ENCODE measurements around the gene FAM156B.
A peak's percentile ranks its signal among the peaks of the same experiment; 100 is the strongest.
"Not testable (repeated sequence)": the region's sequence is repeated elsewhere in the genome, so short reads cannot be mapped to it uniquely, and the experiment has no call there.

FAM156B gene

DNA sequence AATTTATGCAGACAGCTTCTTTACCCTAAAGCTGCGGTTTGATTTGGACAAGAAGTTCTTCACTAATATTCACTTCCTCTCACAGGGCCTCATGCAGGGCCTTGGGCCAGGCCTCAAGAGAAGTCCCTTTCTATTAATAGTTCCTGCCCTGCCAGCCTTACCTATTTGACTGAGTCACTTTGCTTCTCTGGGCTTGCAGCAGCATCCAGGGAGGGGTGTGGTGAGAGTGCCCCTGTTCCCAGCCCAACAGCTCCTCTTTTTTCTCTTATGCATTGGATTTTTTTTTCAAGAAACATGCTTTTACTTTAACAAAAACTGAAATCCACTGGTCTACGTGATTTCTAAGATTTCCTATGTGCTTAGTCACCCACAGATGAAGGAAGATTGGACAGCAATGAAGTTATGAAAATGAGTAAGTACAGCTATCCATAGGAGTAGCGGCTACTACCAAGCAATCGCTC lies 26.7 kb downstream of the FAM156B start:
- no CpG with 5 or more reads among the region's 4 CpGs for WGBS (ENCODE audit: extremely low coverage, insufficient coverage, insufficient read length)
- H3K4me1 ChIP-seq (ENCODE audit: control insufficient read depth in 1 of 2, insufficient read depth in 2 of 2, low read length in 2 of 2), result peaks cover 3 to 5% of the 10 kb centered on the region in 2 experiments
- no peak overlapping the region for H3K14ac ChIP-seq (ENCODE audit: low read length)
- H3K18ac ChIP-seq (ENCODE audit: low read length), result no peak overlapping the region
- no peak overlapping the region for H4K12ac ChIP-seq (ENCODE audit: low read depth, low read length)
- H2BK12ac ChIP-seq (ENCODE audit: low read length), result no peak overlapping the region
- no peaks in the 10 kb centered on the region for H3K36me3 ChIP-seq (ENCODE audit: control insufficient read depth in 1 of 2, insufficient read depth in 2 of 2, low read length in 2 of 2)
- H4K8ac ChIP-seq (ENCODE audit: low read depth, low read length), result no peak overlapping the region
- DNase-seq, result peak; percentile 4 to 52
- H3K4ac ChIP-seq (ENCODE audit: low read depth, low read length), result no peak overlapping the region
- no peaks in the 10 kb centered on the region for H3K9me3 ChIP-seq (ENCODE audit: insufficient read depth, low read depth, low read length)
- no peak overlapping the region for H3K4me3 ChIP-seq (ENCODE audit: low read depth, low read length)
- H4K91ac ChIP-seq (ENCODE audit: low read depth, low read length), result no peak overlapping the region
- peaks cover 2% of the 10 kb centered on the region for H3K79me2 ChIP-seq (ENCODE audit: control insufficient read depth, insufficient read depth, low read length, poor library complexity)
- no peak overlapping the region for H3K9ac ChIP-seq (ENCODE audit: low read length)
- H3K4me2 ChIP-seq (ENCODE audit: low read length), result no peak overlapping the region
- H2AFZ ChIP-seq (ENCODE audit: insufficient read depth, low read length, poor library complexity), result no peak overlapping the region
- no peak overlapping the region for H2BK120ac ChIP-seq (ENCODE audit: insufficient read depth, low read length, poor library complexity)
- no peak overlapping the region for H3K27ac ChIP-seq (ENCODE audit: low read depth, low read length)
- H3K23ac ChIP-seq (ENCODE audit: low read length), result no peak overlapping the region
- H2AK5ac ChIP-seq (ENCODE audit: low read length), result no peak overlapping the region
- peaks cover 5% of the 10 kb centered on the region for H3K79me1 ChIP-seq (ENCODE audit: low read length)
- H3K27me3 ChIP-seq (ENCODE audit: insufficient read depth, low read length), result no peaks in the 10 kb centered on the region
- H2BK5ac ChIP-seq (ENCODE audit: low read depth, low read length, poor library complexity), result no peak overlapping the region

GRCh38 chrX:52930214-52930613 lies 33.1 kb downstream of the FAM156B start:
- not testable (repeated sequence) for H3K36me3 ChIP-seq (ENCODE audit: control insufficient read depth in 1 of 2, insufficient read depth in 2 of 2, low read length in 2 of 2); H3K23ac ChIP-seq (ENCODE audit: low read length); H3K18ac ChIP-seq (ENCODE audit: low read length); H3K27me3 ChIP-seq (ENCODE audit: insufficient read depth, low read length); H3K4me3 ChIP-seq (ENCODE audit: low read depth, low read length); H3K14ac ChIP-seq (ENCODE audit: low read length); H2AK5ac ChIP-seq (ENCODE audit: low read length); H2AFZ ChIP-seq (ENCODE audit: insufficient read depth, low read length, poor library complexity); DNase-seq; H3K79me1 ChIP-seq (ENCODE audit: low read length); H3K4me1 ChIP-seq (ENCODE audit: control insufficient read depth in 1 of 2, insufficient read depth in 2 of 2, low read length in 2 of 2); H3K4me2 ChIP-seq (ENCODE audit: low read length); H3K9me3 ChIP-seq (ENCODE audit: insufficient read depth, low read depth, low read length); H2BK12ac ChIP-seq (ENCODE audit: low read length); H4K91ac ChIP-seq (ENCODE audit: low read depth, low read length); H3K27ac ChIP-seq (ENCODE audit: low read depth, low read length); H3K9ac ChIP-seq (ENCODE audit: low read length); H2BK120ac ChIP-seq (ENCODE audit: insufficient read depth, low read length, poor library complexity); H4K12ac ChIP-seq (ENCODE audit: low read depth, low read length); H2BK5ac ChIP-seq (ENCODE audit: low read depth, low read length, poor library complexity); H3K4ac ChIP-seq (ENCODE audit: low read depth, low read length); H4K8ac ChIP-seq (ENCODE audit: low read depth, low read length); H3K79me2 ChIP-seq (ENCODE audit: control insufficient read depth, insufficient read depth, low read length, poor library complexity)
- no CpG with 5 or more reads among the region's 6 CpGs for WGBS (ENCODE audit: extremely low coverage, insufficient coverage, insufficient read length)

GRCh38 chrX:52933213-52933612 lies 36.1 kb downstream of the FAM156B start:
- Histone ChIP-seq H4K91ac (ENCODE audit: low read depth, low read length) (no peak overlapping the region), H3K4me3 (ENCODE audit: low read depth, low read length) (no peak overlapping the region), H4K12ac (ENCODE audit: low read depth, low read length) (no peak overlapping the region), H3K27ac (ENCODE audit: low read depth, low read length) (no peak overlapping the region), H3K9me3 (ENCODE audit: insufficient read depth, low read depth, low read length) (no peaks in the 10 kb centered on the region), H3K79me2 (ENCODE audit: control insufficient read depth, insufficient read depth, low read length, poor library complexity) (peaks cover 6% of the 10 kb centered on the region), H3K14ac (ENCODE audit: low read length) (no peak overlapping the region), H3K27me3 (ENCODE audit: insufficient read depth, low read length) (no peaks in the 10 kb centered on the region), H4K8ac (ENCODE audit: low read depth, low read length) (no peak overlapping the region), H2BK120ac (ENCODE audit: insufficient read depth, low read length, poor library complexity) (no peak overlapping the region), H3K79me1 (ENCODE audit: low read length) (peaks cover 9% of the 10 kb centered on the region), H3K4me2 (ENCODE audit: low read length) (no peak overlapping the region), H2BK12ac (ENCODE audit: low read length) (no peak overlapping the region), H3K4me1 (ENCODE audit: control insufficient read depth in 1 of 2, insufficient read depth in 2 of 2, low read length in 2 of 2) (no peaks in the 10 kb centered on the region), H3K9ac (ENCODE audit: low read length) (no peak overlapping the region), H2BK5ac (ENCODE audit: low read depth, low read length, poor library complexity) (no peak overlapping the region), H2AK5ac (ENCODE audit: low read length) (no peak overlapping the region), H3K23ac (ENCODE audit: low read length) (no peak overlapping the region), H3K4ac (ENCODE audit: low read depth, low read length) (no peak overlapping the region), H3K36me3 (ENCODE audit: control insufficient read depth in 1 of 2, insufficient read depth in 2 of 2, low read length in 2 of 2) (no peaks in the 10 kb centered on the region), H2AFZ (ENCODE audit: insufficient read depth, low read length, poor library complexity) (no peak overlapping the region), H3K18ac (ENCODE audit: low read length) (no peak overlapping the region)
- no peak for DNase-seq
- no CpG with 5 or more reads among the region's 2 CpGs for WGBS (ENCODE audit: extremely low coverage, insufficient coverage, insufficient read length)

DNA sequence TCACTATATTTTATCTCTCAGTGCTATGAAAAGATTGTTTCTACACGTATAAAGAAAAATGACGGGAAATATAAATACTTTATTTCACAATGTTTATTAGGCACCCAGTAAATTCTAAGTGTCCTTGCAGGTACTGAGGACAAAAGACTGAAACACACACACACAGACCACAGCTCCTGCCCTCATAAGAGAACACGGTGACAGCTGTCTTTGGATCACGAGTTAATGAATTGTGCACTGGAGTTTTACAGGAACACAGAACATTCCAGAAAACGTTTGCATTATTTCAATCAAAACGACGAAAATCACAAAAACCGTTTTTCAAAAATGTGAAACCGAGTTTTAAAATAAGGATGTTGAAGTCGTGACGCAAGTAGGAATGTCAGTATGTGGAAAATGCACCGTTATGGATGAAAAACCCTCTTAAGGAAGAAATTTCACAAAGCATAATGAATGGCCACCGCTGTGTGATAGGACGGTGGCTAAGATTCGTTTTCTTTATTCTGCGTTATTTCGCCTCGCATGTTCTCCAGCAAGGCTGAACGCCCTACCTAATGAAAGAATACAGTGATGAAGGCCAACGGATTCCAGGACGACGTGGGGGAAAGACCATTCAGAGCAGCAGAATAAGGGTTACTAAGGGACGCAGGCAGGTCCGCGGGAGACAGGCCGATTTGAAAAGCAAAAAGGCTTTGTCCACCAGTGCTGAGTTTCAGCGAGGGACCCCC lies 37.0 kb downstream of the FAM156B start:
- Histone ChIP-seq H3K36me3 (ENCODE audit: control insufficient read depth in 1 of 2, insufficient read depth in 2 of 2, low read length in 2 of 2) (no peaks in the 10 kb centered on the region), H3K18ac (ENCODE audit: low read length) (peak overlapping the region; percentile 69), H3K4me1 (ENCODE audit: control insufficient read depth in 1 of 2, insufficient read depth in 2 of 2, low read length in 2 of 2) (no peaks in the 10 kb centered on the region), H3K4ac (ENCODE audit: low read depth, low read length) (no peak overlapping the region), H3K27me3 (ENCODE audit: insufficient read depth, low read length) (no peaks in the 10 kb centered on the region), H2AFZ (ENCODE audit: insufficient read depth, low read length, poor library complexity) (peak overlapping the region; percentile 50), H2AK5ac (ENCODE audit: low read length) (no peak overlapping the region), H3K27ac (ENCODE audit: low read depth, low read length) (peak overlapping the region; percentile 75), H3K79me1 (ENCODE audit: low read length) (peaks cover 9% of the 10 kb centered on the region), H3K14ac (ENCODE audit: low read length) (peak overlapping the region; percentile 68), H4K91ac (ENCODE audit: low read depth, low read length) (peak overlapping the region; percentile 48), H4K12ac (ENCODE audit: low read depth, low read length) (peak overlapping the region; percentile 18), H2BK12ac (ENCODE audit: low read length) (peak overlapping the region; percentile 59), H3K4me2 (ENCODE audit: low read length) (peak overlapping the region; percentile 71), H3K9ac (ENCODE audit: low read length) (peak overlapping the region; percentile 80), H3K23ac (ENCODE audit: low read length) (no peak overlapping the region), H3K4me3 (ENCODE audit: low read depth, low read length) (peak overlapping the region; percentile 60), H2BK5ac (ENCODE audit: low read depth, low read length, poor library complexity) (peak overlapping the region; percentile 73), H3K79me2 (ENCODE audit: control insufficient read depth, insufficient read depth, low read length, poor library complexity) (peaks cover 6% of the 10 kb centered on the region), H4K8ac (ENCODE audit: low read depth, low read length) (peak overlapping the region; percentile 81), H3K9me3 (ENCODE audit: insufficient read depth, low read depth, low read length) (no peaks in the 10 kb centered on the region), H2BK120ac (ENCODE audit: insufficient read depth, low read length, poor library complexity) (peak overlapping the region; percentile 92)
- no CpG with 5 or more reads among the region's 27 CpGs for WGBS (ENCODE audit: extremely low coverage, insufficient coverage, insufficient read length)
- peak in 1 of 2 donors; percentile 57 for DNase-seq

All from trophoblast cell (in vitro differentiated cells and primary cell).